PFSK-1 (cell line): ENCODE data around the gene NFKBIZ.

ENCODE experiments used
- FOXP2 ChIP-seq: optimal IDR thresholded peaks from 2 replicates; pipeline ENCODE3; 2011; ENCODE audit warnings: borderline replicate concordance, control low read depth, inconsistent platforms; ENCODE audit not compliant: insufficient read depth; ENCODE audit errors: extremely low read length, extremely low read depth
- POLR2AphosphoS5 ChIP-seq: IDR thresholded peaks from 2 replicates; pipeline ENCODE4 v1.6.1; 2012; ENCODE audit warnings: low read depth, mild to moderate bottlenecking, control low read depth, low read length, moderate library complexity
- SIN3A ChIP-seq: IDR thresholded peaks from 2 replicates; pipeline ENCODE4 v1.6.1; 2012; ENCODE audit warnings: mild to moderate bottlenecking, low read length, moderate library complexity, borderline replicate concordance; ENCODE audit not compliant: insufficient read depth
- TAF1 ChIP-seq: IDR thresholded peaks from 2 replicates; pipeline ENCODE4 v1.6.1; 2012; ENCODE audit warnings: low read length, control low read depth, borderline replicate concordance; ENCODE audit not compliant: insufficient read depth
- TF ChIP-seq, protein P1 (sequence below), 2 experiments: IDR thresholded peaks; 2 replicates each; pipeline versions ENCODE4 v1.6.1 to v1.8.0; 2011 to 2012; ENCODE audit warnings: low read depth in 2 of 2, low read length in 2 of 2, control low read depth in 1 of 2, inconsistent platforms in 1 of 2, mild to moderate bottlenecking in 1 of 2, moderate library complexity in 1 of 2; ENCODE audit not compliant: insufficient read depth in 1 of 2

NFKBIZ gene

DNA sequence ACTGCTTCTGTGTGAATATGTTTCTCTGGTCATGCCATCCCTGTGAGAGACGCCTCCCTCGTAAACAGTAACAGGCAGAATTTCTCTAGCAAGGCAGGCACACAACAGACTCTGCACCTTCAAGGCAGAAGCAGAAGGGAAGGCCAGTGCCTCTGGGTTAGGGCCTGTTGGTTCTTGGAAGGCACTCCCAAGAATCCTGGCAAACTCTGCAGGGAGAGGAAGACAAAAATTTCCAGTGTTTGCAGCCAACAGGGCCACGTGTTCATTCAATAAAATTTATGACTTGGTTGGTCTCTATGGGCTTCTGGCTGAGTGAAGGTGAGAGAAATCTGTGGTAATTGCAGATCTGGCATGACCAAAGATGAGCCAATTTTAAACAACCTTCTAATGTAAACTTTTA lies 39.3 kb downstream of the NFKBIZ start:
- TF ChIP-seq, protein P1, sequence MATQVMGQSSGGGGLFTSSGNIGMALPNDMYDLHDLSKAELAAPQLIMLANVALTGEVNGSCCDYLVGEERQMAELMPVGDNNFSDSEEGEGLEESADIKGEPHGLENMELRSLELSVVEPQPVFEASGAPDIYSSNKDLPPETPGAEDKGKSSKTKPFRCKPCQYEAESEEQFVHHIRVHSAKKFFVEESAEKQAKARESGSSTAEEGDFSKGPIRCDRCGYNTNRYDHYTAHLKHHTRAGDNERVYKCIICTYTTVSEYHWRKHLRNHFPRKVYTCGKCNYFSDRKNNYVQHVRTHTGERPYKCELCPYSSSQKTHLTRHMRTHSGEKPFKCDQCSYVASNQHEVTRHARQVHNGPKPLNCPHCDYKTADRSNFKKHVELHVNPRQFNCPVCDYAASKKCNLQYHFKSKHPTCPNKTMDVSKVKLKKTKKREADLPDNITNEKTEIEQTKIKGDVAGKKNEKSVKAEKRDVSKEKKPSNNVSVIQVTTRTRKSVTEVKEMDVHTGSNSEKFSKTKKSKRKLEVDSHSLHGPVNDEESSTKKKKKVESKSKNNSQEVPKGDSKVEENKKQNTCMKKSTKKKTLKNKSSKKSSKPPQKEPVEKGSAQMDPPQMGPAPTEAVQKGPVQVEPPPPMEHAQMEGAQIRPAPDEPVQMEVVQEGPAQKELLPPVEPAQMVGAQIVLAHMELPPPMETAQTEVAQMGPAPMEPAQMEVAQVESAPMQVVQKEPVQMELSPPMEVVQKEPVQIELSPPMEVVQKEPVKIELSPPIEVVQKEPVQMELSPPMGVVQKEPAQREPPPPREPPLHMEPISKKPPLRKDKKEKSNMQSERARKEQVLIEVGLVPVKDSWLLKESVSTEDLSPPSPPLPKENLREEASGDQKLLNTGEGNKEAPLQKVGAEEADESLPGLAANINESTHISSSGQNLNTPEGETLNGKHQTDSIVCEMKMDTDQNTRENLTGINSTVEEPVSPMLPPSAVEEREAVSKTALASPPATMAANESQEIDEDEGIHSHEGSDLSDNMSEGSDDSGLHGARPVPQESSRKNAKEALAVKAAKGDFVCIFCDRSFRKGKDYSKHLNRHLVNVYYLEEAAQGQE (IDR thresholded peaks at IDR 0.05; ENCODE audit: insufficient read depth in 1 of 2, low read depth in 2 of 2, low read length in 2 of 2), result no peak
- TF ChIP-seq TAF1 (no peak), FOXP2 (no peak), SIN3A (no peak), POLR2AphosphoS5 (no peak)

DNA sequence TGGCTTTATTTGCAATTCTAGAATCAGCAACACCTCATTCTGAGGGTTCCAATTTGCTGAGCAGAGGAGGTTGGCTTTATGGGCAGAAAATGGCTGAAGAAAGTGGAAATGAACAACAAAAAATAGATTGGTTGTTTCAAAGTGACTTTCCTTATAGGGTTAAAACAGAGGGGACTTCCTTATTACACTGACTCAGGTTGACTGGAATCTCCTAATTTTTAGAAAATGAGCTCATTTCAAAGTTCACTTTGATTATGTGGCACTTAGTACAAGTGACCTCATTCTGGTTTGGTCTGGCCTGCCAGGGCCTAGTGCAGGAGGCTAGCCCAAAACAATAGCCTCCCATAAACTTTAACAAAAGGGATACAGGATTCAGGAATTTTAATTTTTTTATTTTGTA lies 41.4 kb downstream of the NFKBIZ start:
- TF ChIP-seq FOXP2, result no peak
- TF ChIP-seq, protein P1 (IDR thresholded peaks at IDR 0.05; ENCODE audit: insufficient read depth in 1 of 2, low read depth in 2 of 2, low read length in 2 of 2), result no peak
- no peak for TF ChIP-seq POLR2AphosphoS5
- TF ChIP-seq TAF1, result no peak
- TF ChIP-seq SIN3A, result no peak

DNA sequence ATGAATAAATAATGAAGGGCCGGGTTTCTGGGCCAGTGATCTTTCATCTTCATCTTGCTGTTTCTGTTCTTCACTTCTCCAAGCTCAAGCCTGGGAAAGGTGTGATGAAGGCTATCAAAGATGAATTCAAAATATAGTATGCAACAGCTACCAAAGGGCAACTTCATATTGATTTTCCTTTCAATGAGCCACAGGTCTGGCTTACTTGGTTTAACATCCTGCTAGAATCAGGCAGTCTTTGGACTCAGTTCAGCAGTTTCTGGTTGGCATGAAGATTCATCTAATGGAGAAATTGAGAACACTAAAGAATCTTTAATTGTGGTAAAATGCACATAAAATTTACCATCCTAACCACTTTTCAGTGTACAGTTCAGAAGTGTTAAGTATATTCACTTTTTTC lies 43.3 kb downstream of the NFKBIZ start:
- TF ChIP-seq FOXP2 (no peak), TAF1 (no peak), POLR2AphosphoS5 (no peak), SIN3A (no peak)
- TF ChIP-seq, protein P1 (IDR thresholded peaks at IDR 0.05; ENCODE audit: insufficient read depth in 1 of 2, low read depth in 2 of 2, low read length in 2 of 2), result no peak

DNA sequence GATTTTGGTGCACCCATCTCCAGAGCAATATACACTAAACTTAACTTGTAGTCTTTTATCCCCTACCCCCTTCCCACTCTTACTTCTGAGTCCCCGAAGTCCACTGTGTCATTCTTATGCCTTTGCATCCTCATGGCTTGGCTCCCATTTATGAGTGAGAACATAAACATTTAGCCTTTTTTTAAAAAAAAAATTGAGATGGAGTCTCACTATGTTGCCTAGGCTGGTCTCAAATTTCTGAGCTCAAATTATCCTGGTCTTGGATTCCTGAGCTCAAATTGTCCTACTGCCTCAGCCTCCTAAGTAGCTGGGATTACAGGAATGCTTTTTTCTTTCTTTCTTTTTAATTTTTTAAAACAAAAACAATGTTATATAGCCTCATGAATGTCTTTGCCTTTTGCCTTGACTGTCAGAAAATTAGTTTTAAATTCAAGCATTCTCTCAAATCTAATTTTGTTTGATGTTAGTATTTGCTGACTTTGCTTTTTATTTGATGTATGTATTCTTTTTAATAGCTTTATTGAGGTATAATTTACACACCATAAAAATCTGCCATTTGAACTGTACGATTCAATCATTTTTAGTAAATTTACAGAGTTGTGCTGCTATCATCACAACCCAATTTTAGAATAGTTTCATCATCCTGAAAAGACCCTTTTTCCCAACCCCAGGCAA lies 46.9 kb downstream of the NFKBIZ start:
- TF ChIP-seq TAF1 (no peak), POLR2AphosphoS5 (no peak), SIN3A (no peak), FOXP2 (no peak)
- TF ChIP-seq, protein P1 (IDR thresholded peaks at IDR 0.05; ENCODE audit: insufficient read depth in 1 of 2, low read depth in 2 of 2, low read length in 2 of 2), result no peak

DNA sequence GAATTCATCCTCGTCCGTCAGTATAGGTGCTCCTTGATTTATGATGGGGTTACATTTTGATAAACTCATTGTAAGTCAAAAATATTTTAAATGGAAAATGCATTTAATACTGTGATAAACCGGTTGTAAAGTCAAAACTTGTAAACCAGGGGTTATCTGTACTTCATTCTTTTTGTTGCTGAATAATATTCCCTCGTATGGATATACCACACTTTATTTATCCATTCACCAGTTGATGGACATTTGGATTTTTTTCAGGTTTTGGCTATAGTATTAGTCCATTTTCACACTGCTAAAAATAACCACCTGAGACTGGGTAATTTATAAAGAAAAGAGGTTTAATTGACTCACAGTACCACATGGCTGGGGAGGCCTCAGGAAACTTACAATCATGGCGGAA lies 47.7 kb downstream of the NFKBIZ start:
- TF ChIP-seq SIN3A, result no peak
- no peak for TF ChIP-seq TAF1
- TF ChIP-seq, protein P1 (IDR thresholded peaks at IDR 0.05; ENCODE audit: insufficient read depth in 1 of 2, low read depth in 2 of 2, low read length in 2 of 2), result no peak
- TF ChIP-seq FOXP2, result no peak
- no peak for TF ChIP-seq POLR2AphosphoS5
